Measurements from ENCODE around the gene RPS27A.
"Not testable (repeated sequence)": the region's sequence is repeated elsewhere in the genome, so short reads cannot be mapped to it uniquely, and the experiment has no call there.

- TF ChIP-seq CTCF (IDR thresholded peaks at IDR 0.05; ENCODE audit: poor library complexity); EZH2phosphoT487 (IDR thresholded peaks at IDR 0.05; ENCODE audit: low read depth, severe bottlenecking, unreplicated experiment): not testable (repeated sequence)
Observed at GRCh38 chr2:55227437-55228225, 4.9 kb upstream of the RPS27A start.
